ENCODE results near the gene CPNE5. TPM values are rescaled to one million over a fixed set of nuclear protein-coding genes. Genes with fewer than 3 reads are reported as not detected.

CPNE5 gene
- total and polyA plus RNA-seq, 2 experiments from 2014 or later, result 0.30 to 1.2 TPM

GRCh38 chr6:36852481-36853147 is 13.4 kb upstream of the CPNE5 start:
- H3K36me3 ChIP-seq (replicated peaks; ENCODE audit: insufficient read depth, low read depth), result no peaks in the 10 kb centered on the region
- 89% methylated on average over 4 of the region's 4 CpGs for WGBS (ENCODE audit: low lambda C conversion rate, missing lambda C conversion rate)
- no peaks in the 10 kb centered on the region for H4K20me1 ChIP-seq (ENCODE audit: insufficient read depth, poor library complexity, severe bottlenecking)
- H3K27me3 ChIP-seq, result no peaks in the 10 kb centered on the region
- peak overlapping the region; percentile 17 for H3K4me2 ChIP-seq
- H3K27ac ChIP-seq, result peak overlapping the region; percentile 89
- no peaks in the 10 kb centered on the region for H3K9me2 ChIP-seq (replicated peaks; ENCODE audit: insufficient read depth)
- TF ChIP-seq CTCF (IDR thresholded peaks at IDR 0.05; ENCODE audit: poor library complexity) (peak; percentile 1), EZH2phosphoT487 (IDR thresholded peaks at IDR 0.05; ENCODE audit: low read depth, severe bottlenecking, unreplicated experiment) (no peak)
- no peak overlapping the region for H3K4me3 ChIP-seq
- peak; percentile 68 for DNase-seq (ENCODE audit: low spot score)
- H3K4me1 ChIP-seq (ENCODE audit: insufficient read depth), result peaks cover 17% of the 10 kb centered on the region
- H3K9me3 ChIP-seq (ENCODE audit: low read depth), result no peaks in the 10 kb centered on the region
- H2AFZ ChIP-seq, result no peak overlapping the region
- H3K79me2 ChIP-seq, result peaks cover 2% of the 10 kb centered on the region

GRCh38 chr6:36851626-36852025 is 12.4 kb upstream of the CPNE5 start:
- H3K9me3 ChIP-seq (ENCODE audit: low read depth), result no peaks in the 10 kb centered on the region
- no peak for DNase-seq (ENCODE audit: low spot score)
- no peaks in the 10 kb centered on the region for H3K36me3 ChIP-seq (replicated peaks; ENCODE audit: insufficient read depth, low read depth)
- H3K79me2 ChIP-seq, result no peaks in the 10 kb centered on the region
- no peak overlapping the region for H2AFZ ChIP-seq
- H3K9me2 ChIP-seq (replicated peaks; ENCODE audit: insufficient read depth), result no peaks in the 10 kb centered on the region
- no peaks in the 10 kb centered on the region for H3K27me3 ChIP-seq
- no peak overlapping the region for H3K4me2 ChIP-seq
- no peaks in the 10 kb centered on the region for H4K20me1 ChIP-seq (ENCODE audit: insufficient read depth, poor library complexity, severe bottlenecking)
- no peak overlapping the region for H3K4me3 ChIP-seq
- H3K27ac ChIP-seq, result peak overlapping the region; percentile 89
- 87% methylated on average over 4 of the region's 4 CpGs for WGBS (ENCODE audit: low lambda C conversion rate, missing lambda C conversion rate)
- peaks cover 17% of the 10 kb centered on the region for H3K4me1 ChIP-seq (ENCODE audit: insufficient read depth)
- TF ChIP-seq CTCF (IDR thresholded peaks at IDR 0.05; ENCODE audit: poor library complexity) (no peak), EZH2phosphoT487 (IDR thresholded peaks at IDR 0.05; ENCODE audit: low read depth, severe bottlenecking, unreplicated experiment) (no peak), EZH2 (IDR thresholded peaks at IDR 0.05; ENCODE audit: borderline replicate concordance) (no peak)

GRCh38 chr6:36851149-36851614 is 11.9 kb upstream of the CPNE5 start:
- Histone ChIP-seq H3K36me3 (replicated peaks; ENCODE audit: insufficient read depth, low read depth) (no peaks in the 10 kb centered on the region), H3K4me2 (no peak overlapping the region), H3K9me3 (ENCODE audit: low read depth) (no peaks in the 10 kb centered on the region), H2AFZ (no peak overlapping the region), H3K9me2 (replicated peaks; ENCODE audit: insufficient read depth) (no peaks in the 10 kb centered on the region), H3K79me2 (no peaks in the 10 kb centered on the region), H3K4me3 (no peak overlapping the region), H3K4me1 (ENCODE audit: insufficient read depth) (peaks cover 17% of the 10 kb centered on the region), H3K27me3 (no peaks in the 10 kb centered on the region), H4K20me1 (ENCODE audit: insufficient read depth, poor library complexity, severe bottlenecking) (no peaks in the 10 kb centered on the region), H3K27ac (peak overlapping the region; percentile 89)
- TF ChIP-seq CTCF (IDR thresholded peaks at IDR 0.05; ENCODE audit: poor library complexity), result peak; percentile 89
- TF ChIP-seq EZH2 (IDR thresholded peaks at IDR 0.05; ENCODE audit: borderline replicate concordance), result no peak
- no peak for TF ChIP-seq EZH2phosphoT487 (IDR thresholded peaks at IDR 0.05; ENCODE audit: low read depth, severe bottlenecking, unreplicated experiment)
- peak; percentile 85 for DNase-seq (ENCODE audit: low spot score)
- WGBS (ENCODE audit: low lambda C conversion rate, missing lambda C conversion rate), result 46% methylated on average over 3 of the region's 3 CpGs
